CD14-positive monocyte (primary cell): Measurements from ENCODE around the gene OR1C1. TPM values are rescaled to one million over a fixed set of nuclear protein-coding genes. Genes with fewer than 3 reads are reported as not detected.

Experiments
- polyA plus RNA-seq, 3 donors: library from polyadenylated mRNA; depleted of rRNA in 1 of 3; unstranded in 2 of 3; stranded (reverse) in 1 of 3; fragments of 300-500 nt in 2 of 3; fragments of >200 nt in 1 of 3; fragmentation: Illumina TruSeq in 2 of 3; gene quantifications; 1 replicate in 2 of 3; 2 replicates in 1 of 3; pipeline ENCODE4 v1.2.3, GENCODE V29; 2012 to 2021

The OR1C1 gene
- polyA plus RNA-seq, 3 donors = not detected

Other genes with a start within 250 kb of the OR1C1 start
- gene OR2C3, start 224.1 kb downstream of the OR1C1 start, polyA plus RNA-seq = under 1 TPM in 1 of 3 donors, not detected in 2; 0.01 TPM
- under 1 TPM in 1 of 3 donors, not detected in 2; 0.16 TPM for gene GCSAML, start 211.4 kb downstream of the OR1C1 start, polyA plus RNA-seq
- gene OR2G2, start 172.2 kb downstream of the OR1C1 start, polyA plus RNA-seq = not detected
- gene OR2G3, start 155.0 kb downstream of the OR1C1 start, polyA plus RNA-seq = not detected
- not detected for gene OR13G1, start 80.8 kb downstream of the OR1C1 start, polyA plus RNA-seq
- not detected for gene OR6F1, start 43.9 kb downstream of the OR1C1 start, polyA plus RNA-seq
- not detected for gene OR14K1, start 21.9 kb downstream of the OR1C1 start, polyA plus RNA-seq
- gene OR14A2, start 12.4 kb downstream of the OR1C1 start, polyA plus RNA-seq = not detected
- not detected for gene OR14A16, start 63.6 kb upstream of the OR1C1 start, polyA plus RNA-seq
- gene OR11L1, start 81.3 kb upstream of the OR1C1 start, polyA plus RNA-seq = not detected
- under 1 TPM; 0.43 to 0.83 (median 0.68) TPM for gene TRIM58, start 96.6 kb upstream of the OR1C1 start, polyA plus RNA-seq
- under 1 TPM in 2 of 3 donors, not detected in 1; 0.09 to 0.31 TPM for gene OR2W3, start 135.0 kb upstream of the OR1C1 start, polyA plus RNA-seq
- gene OR2T8, start 159.7 kb upstream of the OR1C1 start, polyA plus RNA-seq = not detected
- gene OR2AJ1, start 164.3 kb upstream of the OR1C1 start, polyA plus RNA-seq = not detected
- not detected for gene OR2L8, start 188.3 kb upstream of the OR1C1 start, polyA plus RNA-seq
- not detected for gene OR2AK2, start 204.7 kb upstream of the OR1C1 start, polyA plus RNA-seq